ENCODE measurements around the gene LGR5. TPM values are rescaled to one million over a fixed set of nuclear protein-coding genes. Genes with fewer than 3 reads are reported as not detected.

LGR5 gene
- total and polyA plus RNA-seq, 2 of the 8 experiments (the other 6 are each of a cell fraction or from before 2014, with no cell fraction given), result 0.08 to 0.19 TPM

DNA sequence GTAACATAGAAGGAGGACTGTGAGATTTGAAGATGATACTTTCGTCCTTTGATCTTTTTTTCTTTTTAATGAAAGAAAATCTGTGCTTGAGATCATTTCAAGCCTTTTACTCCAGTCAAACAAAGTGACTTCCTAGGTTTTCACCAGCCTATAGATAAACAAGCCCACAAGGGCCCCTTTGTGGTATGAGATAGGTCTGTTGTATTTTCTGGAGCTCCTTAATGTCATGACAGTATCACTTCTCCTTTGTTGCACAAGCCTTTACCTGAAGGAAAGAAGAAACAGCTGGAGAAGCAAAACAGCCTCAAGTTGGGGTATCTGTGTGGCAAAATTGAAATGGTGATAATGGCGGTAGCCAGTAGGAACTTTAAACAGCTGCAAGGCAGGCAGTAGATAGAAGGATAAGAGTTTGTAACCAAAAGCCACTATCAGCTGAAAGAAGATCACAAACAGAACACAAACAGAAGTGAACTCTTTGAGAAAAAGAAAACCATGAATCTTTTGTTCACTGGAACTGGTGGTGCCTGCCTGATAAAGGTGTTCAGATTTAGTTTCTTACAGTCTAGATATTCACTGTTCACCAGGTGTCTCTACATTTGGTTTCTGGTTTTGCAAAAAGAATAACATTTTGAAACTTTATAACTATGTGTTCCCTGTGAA, 96.8 kb downstream of the LGR5 start:
- no peaks in the 10 kb centered on the region for H3K23me2 ChIP-seq (ENCODE audit: low read depth, low read length)
- H3K18ac ChIP-seq (ENCODE audit: extremely low read depth, low read length), result no peak overlapping the region
- H3K9ac ChIP-seq (replicated peaks in 1 of 4; ENCODE audit: extremely low read depth in 1 of 4, low read depth in 3 of 4, low read length in 3 of 4), result no peak overlapping the region
- POLR2A ChIA-PET (ENCODE audit: partially characterized antibody), result no interaction called here
- no peak overlapping the region for H2BK15ac ChIP-seq (ENCODE audit: low read length)
- DNase-seq (ENCODE audit: low read depth in 1 of 2, low spot score in 2 of 2) (no peak), FAIRE-seq (no peak)
- no peak overlapping the region for H2BK12ac ChIP-seq (ENCODE audit: low read depth, low read length)
- H3K79me1 ChIP-seq (ENCODE audit: low read depth, low read length), result no peaks in the 10 kb centered on the region
- no peak overlapping the region for H3K4ac ChIP-seq (replicated peaks; ENCODE audit: insufficient read length, low read depth, low read length)
- H3K23ac ChIP-seq (ENCODE audit: insufficient read length), result no peak overlapping the region
- no peaks in the 10 kb centered on the region for H4K20me1 ChIP-seq (replicated peaks in 1 of 2; ENCODE audit: control insufficient read depth in 1 of 2, insufficient read depth in 2 of 2, low read length in 2 of 2)
- H3K9me3 ChIP-seq (ENCODE audit: insufficient read depth in 2 of 2, low read depth in 1 of 2, low read length in 1 of 2), result no peaks in the 10 kb centered on the region
- no peak overlapping the region for H4K5ac ChIP-seq (ENCODE audit: insufficient read length, low read depth, low read length)
- no peaks in the 10 kb centered on the region for H3K4me1 ChIP-seq (replicated peaks in 1 of 4; ENCODE audit: control insufficient read depth in 3 of 4, insufficient read depth in 4 of 4, low read length in 3 of 4)
- CTCF ChIA-PET (ENCODE audit: partially characterized antibody), result interaction anchor here (1.1 kb wide), 1 partner anchor 15 kb away, joined by 3 read pairs; no protein-coding TSS in a partner anchor
- no peak overlapping the region for H2BK120ac ChIP-seq (replicated peaks; ENCODE audit: low read depth, low read length)
- no peaks in the 10 kb centered on the region for H3K79me2 ChIP-seq (ENCODE audit: control insufficient read depth in 1 of 2, insufficient read depth in 2 of 2, low read length in 2 of 2)
- H3K27me3 ChIP-seq (replicated peaks in 1 of 4; ENCODE audit: control insufficient read depth in 3 of 4, extremely low read depth in 1 of 4, insufficient read depth in 3 of 4, low read length in 3 of 4), result no peaks in the 10 kb centered on the region
- TF ChIP-seq, protein P1, sequence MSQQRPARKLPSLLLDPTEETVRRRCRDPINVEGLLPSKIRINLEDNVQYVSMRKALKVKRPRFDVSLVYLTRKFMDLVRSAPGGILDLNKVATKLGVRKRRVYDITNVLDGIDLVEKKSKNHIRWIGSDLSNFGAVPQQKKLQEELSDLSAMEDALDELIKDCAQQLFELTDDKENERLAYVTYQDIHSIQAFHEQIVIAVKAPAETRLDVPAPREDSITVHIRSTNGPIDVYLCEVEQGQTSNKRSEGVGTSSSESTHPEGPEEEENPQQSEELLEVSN (IDR thresholded peaks at IDR 0.05), result no peak
- no peak for TF ChIP-seq NRF1 (IDR thresholded peaks at IDR 0.05; ENCODE audit: low read depth, low read length)
- no peak for TF ChIP-seq RBBP5 (IDR thresholded peaks at IDR 0.05; ENCODE audit: borderline replicate concordance, low read depth, low read length)
- TF ChIP-seq CTBP2 (IDR thresholded peaks at IDR 0.05; ENCODE audit: borderline replicate concordance, insufficient read depth, insufficient read length, low read length), result no peak
- no peak for TF ChIP-seq TAF1 (IDR thresholded peaks at IDR 0.05; ENCODE audit: low read depth, low read length)
- H3K14ac ChIP-seq (ENCODE audit: insufficient read length), result no peak overlapping the region
- no peak overlapping the region for H4K8ac ChIP-seq (ENCODE audit: extremely low read depth, insufficient read depth, low read length)
- no peak overlapping the region for H3K4me2 ChIP-seq (ENCODE audit: insufficient read depth in 1 of 2, low read depth in 2 of 2, low read length in 2 of 2)
- no peak overlapping the region for H2BK5ac ChIP-seq (ENCODE audit: low read depth, low read length)
- H3K56ac ChIP-seq (replicated peaks; ENCODE audit: insufficient read length, low read depth, low read length), result no peak overlapping the region
- H2AFZ ChIP-seq (ENCODE audit: low read length), result no peak overlapping the region
- H3K27ac ChIP-seq (ENCODE audit: low read depth, low read length), result no peak overlapping the region
- no peak overlapping the region for H2BK20ac ChIP-seq (ENCODE audit: low read length)
- H4K91ac ChIP-seq (replicated peaks; ENCODE audit: insufficient read length, low read length), result no peak overlapping the region
- H3K36me3 ChIP-seq (ENCODE audit: control insufficient read depth in 2 of 4, insufficient read depth in 4 of 4, low read length in 3 of 4), result no peaks in the 10 kb centered on the region
- WGBS, 2 experiments (ENCODE audit: extremely low coverage in 1 of 2, insufficient coverage in 1 of 2, insufficient read length in 1 of 2, insufficient replicate concordance in 2 of 2, low coverage in 1 of 2, low lambda C conversion rate in 2 of 2, missing lambda C conversion rate in 1 of 2), result 88% methylated on average over 2 of the region's 2 CpGs; no CpG with 5 or more reads in 1 of the 2 experiments
- no peak overlapping the region for H3K4me3 ChIP-seq (ENCODE audit: extremely low read depth in 1 of 4, insufficient read depth in 2 of 4, low read depth in 3 of 4, low read length in 4 of 4)
- H2AK5ac ChIP-seq (ENCODE audit: low read depth, low read length), result no peak overlapping the region
